Uterus (tissue), 4 donors: Measurements from ENCODE around the gene PPP2R2C. TPM values are rescaled to one million over a fixed set of nuclear protein-coding genes. Genes with fewer than 3 reads are reported as not detected.

Experiments
- DNase-seq, 2 donors: peaks; one replicate each; pipeline ENCODE4 v3.0.0-alpha.2; 2019 to 2020
- H3K27ac ChIP-seq, 2 donors: fragments of 200-600 bp; sonication (generic); 1 replicate in 1 of 2; 2 replicates in 1 of 2; pipeline ENCODE4 v1.5.1; 2016 to 2018
- H3K27me3 ChIP-seq, 2 donors: fragments of 200-600 bp; sonication (generic); one replicate each; pipeline ENCODE4 v1.5.1; 2018 to 2019; ENCODE audit warnings: control low read depth in 1 of 2
- H3K36me3 ChIP-seq, 2 donors: fragments of 200-600 bp; sonication (generic); one replicate each; pipeline ENCODE4 v1.5.1; 2019; ENCODE audit warnings: control low read depth in 1 of 2
- H3K4me1 ChIP-seq, 2 donors: fragments of 200-600 bp; sonication (generic); one replicate each; pipeline ENCODE4 v1.5.1; 2018 to 2019; ENCODE audit warnings: control low read depth in 1 of 2
- H3K4me3 ChIP-seq, 2 donors: fragments of 200-600 bp; sonication (generic); 1 replicate in 1 of 2; 2 replicates in 1 of 2; pipeline ENCODE4 v1.5.1; 2018 to 2019; ENCODE audit warnings: mild to moderate bottlenecking in 1 of 2
- H3K9me3 ChIP-seq, 2 donors: fragments of 200-600 bp; sonication (generic); one replicate each; pipeline ENCODE4 v1.5.1; 2019; ENCODE audit warnings: control low read depth in 1 of 2
- POLR2A ChIP-seq, 2 donors: fragments of 450-650 bp; IDR thresholded peaks; one replicate each; pipeline ENCODE4 v1.6.1; 2016; ENCODE audit warnings: antibody characterized with exemption in 2 of 2, mild to moderate bottlenecking in 1 of 2, moderate library complexity in 1 of 2
- intact Hi-C: fragments of 100-400 bp; cut with DNase I; formaldehyde crosslinking; loops from one replicate; pipeline ENCODE4 v1.15.1; 2023; ENCODE audit warnings: low total_unique reads
- total RNA-seq, 4 donors: library from RNA; depleted of rRNA in 3 of 4; stranded (reverse); fragments of >200 nt in 3 of 4; gene quantifications; one replicate each; pipeline versions ENCODE4 v1.1.0 to v1.2.4, GENCODE V29; 2014 to 2023
- TF ChIP-seq, protein P1 (sequence below), 4 experiments: fragments of 200-600 bp in 2 of 4; fragments of 450-650 bp in 2 of 4; sonication (generic) in 2 of 4; IDR thresholded peaks; one replicate each; pipeline ENCODE4 v1.5.1; 2016 to 2019; ENCODE audit warnings: antibody characterized with exemption in 4 of 4, mild to moderate bottlenecking in 2 of 4, moderate library complexity in 1 of 4
- donor health status: DM: yes; HTN: yes; CAD: no.

The PPP2R2C gene
- total RNA-seq, 4 donors from 2014 or later, result 2.9 to 49.1 (median 27.3) TPM

DNA sequence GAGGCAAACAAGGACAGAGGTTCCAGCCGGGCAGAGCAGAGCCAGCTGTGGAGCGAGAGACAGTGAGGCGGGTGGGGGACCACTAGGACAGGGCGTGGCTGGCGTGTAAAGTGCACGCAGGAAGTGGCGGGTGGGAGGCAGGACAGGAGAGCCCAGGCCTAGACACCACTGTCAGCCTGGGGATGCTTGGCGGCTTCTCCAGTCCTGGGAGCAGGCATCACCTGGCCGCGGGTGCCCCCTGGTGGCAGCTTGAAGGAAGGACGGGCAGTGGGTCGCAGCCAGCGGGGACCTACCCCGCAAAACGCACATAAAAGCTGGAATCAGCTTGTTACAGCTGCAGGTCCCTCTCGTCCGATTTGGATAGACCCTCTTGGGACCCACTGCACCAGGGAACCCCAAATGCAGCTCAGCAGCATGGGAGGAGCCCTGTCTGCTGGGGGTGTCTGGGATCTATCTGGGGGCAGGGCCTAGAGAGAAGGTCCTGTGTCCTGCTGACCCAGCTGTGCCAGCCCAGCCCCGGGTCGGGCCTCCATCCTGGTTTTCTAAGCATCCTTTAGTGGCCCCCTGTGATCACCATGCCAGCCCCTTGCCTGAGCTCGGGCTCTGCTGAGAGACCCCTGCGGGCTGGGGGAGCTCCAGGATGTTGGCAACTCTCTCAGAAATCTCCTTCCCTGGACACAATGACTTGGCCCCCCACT lies 145.0 kb downstream of the PPP2R2C start:
- TF ChIP-seq POLR2A (IDR thresholded peaks at IDR 0.05), result no peak
- TF ChIP-seq, protein P1, sequence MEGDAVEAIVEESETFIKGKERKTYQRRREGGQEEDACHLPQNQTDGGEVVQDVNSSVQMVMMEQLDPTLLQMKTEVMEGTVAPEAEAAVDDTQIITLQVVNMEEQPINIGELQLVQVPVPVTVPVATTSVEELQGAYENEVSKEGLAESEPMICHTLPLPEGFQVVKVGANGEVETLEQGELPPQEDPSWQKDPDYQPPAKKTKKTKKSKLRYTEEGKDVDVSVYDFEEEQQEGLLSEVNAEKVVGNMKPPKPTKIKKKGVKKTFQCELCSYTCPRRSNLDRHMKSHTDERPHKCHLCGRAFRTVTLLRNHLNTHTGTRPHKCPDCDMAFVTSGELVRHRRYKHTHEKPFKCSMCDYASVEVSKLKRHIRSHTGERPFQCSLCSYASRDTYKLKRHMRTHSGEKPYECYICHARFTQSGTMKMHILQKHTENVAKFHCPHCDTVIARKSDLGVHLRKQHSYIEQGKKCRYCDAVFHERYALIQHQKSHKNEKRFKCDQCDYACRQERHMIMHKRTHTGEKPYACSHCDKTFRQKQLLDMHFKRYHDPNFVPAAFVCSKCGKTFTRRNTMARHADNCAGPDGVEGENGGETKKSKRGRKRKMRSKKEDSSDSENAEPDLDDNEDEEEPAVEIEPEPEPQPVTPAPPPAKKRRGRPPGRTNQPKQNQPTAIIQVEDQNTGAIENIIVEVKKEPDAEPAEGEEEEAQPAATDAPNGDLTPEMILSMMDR (IDR thresholded peaks at IDR 0.05), result peak; percentile 97 to 99 (median 98)
- Histone ChIP-seq H3K4me3 (no peak overlapping the region), H3K4me1 (no peaks in the 10 kb centered on the region), H3K27me3 (no peaks in the 10 kb centered on the region), H3K36me3 (no peaks in the 10 kb centered on the region), H3K9me3 (no peaks in the 10 kb centered on the region), H3K27ac (no peak overlapping the region)
- intact Hi-C loops, result loop anchor here (2.0 kb wide), 1 partner anchor 77 kb away; no protein-coding TSS in a partner anchor
- peak; percentile 76 to 80 for DNase-seq

DNA sequence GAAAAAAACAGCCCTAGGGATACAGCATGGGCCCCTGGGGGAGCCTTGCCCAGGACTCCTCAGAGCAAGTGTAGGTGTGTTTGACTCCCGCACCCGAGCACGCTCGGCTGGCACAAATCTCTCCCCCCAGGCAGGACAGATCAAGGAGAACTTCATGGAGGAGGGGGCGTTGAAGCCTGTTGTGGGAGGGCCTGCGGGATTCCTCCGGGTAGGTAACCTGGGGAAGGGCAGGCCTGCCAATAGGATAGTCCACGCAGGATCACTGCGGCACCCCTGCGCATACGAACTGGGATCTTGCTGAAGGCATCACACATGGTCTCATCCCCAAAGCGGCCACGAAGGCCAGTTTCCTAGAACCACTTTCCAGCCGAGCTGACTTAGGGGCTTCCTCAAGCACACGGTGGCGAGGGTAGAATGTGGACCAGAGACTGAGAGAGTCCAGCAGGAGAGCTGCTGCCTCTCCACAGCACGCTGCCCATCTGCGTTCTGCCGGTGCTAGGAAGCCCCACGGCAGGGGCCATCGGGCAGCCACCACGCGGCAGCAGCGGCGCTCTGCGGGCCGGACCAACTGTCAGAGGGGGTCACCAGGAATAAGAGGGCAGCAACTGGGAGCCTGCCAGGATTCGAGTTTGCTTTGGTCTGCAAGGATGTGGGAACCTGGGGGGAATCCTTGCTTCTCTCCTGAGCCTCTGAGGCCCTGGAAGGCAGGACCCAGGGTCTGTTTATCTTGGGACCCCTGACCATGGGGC lies 145.9 kb downstream of the PPP2R2C start:
- TF ChIP-seq POLR2A (IDR thresholded peaks at IDR 0.05), result no peak
- TF ChIP-seq, protein P1 (IDR thresholded peaks at IDR 0.05), result no peak
- H3K27ac ChIP-seq, result no peak overlapping the region
- no peak overlapping the region for H3K4me3 ChIP-seq
- intact Hi-C loops, result loop anchor here (2.0 kb wide), 1 partner anchor 76 kb away; no protein-coding TSS in a partner anchor
- no peaks in the 10 kb centered on the region for H3K4me1 ChIP-seq
- H3K36me3 ChIP-seq, result no peaks in the 10 kb centered on the region
- no peaks in the 10 kb centered on the region for H3K27me3 ChIP-seq
- DNase-seq, result no peak
- H3K9me3 ChIP-seq, result no peaks in the 10 kb centered on the region

DNA sequence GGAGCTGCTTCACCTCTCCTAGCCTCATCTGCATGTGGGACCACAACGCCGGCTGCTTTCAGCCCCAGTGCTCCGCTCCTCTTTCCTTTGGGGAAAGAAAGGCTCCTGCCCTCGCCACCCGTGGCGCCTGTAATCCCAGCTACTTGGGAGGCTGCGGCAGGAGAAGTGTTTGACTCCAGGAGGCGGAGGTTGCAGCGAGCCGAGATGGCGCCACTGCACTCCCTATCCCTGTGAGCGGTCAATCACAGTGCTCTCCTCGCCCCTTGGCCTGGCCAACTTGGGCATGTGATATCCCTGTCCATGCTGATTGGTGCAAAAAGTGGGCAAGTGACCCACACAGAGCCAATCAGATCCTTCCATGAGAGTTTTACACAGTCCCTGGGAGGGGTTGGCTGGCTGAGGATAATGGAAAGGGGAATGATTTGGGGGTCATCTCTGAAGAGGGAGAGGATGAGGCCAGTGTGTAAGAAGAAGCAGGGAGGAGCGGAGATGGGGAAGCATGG lies 146.6 kb downstream of the PPP2R2C start:
- no peak for DNase-seq
- Histone ChIP-seq H3K9me3 (no peaks in the 10 kb centered on the region), H3K36me3 (no peaks in the 10 kb centered on the region), H3K4me3 (no peak overlapping the region), H3K4me1 (no peaks in the 10 kb centered on the region), H3K27ac (peak overlapping the region; percentile 50 to 51), H3K27me3 (no peaks in the 10 kb centered on the region)
- intact Hi-C loops, result loop anchor here (2.0 kb wide), 1 partner anchor 75 kb away; no protein-coding TSS in a partner anchor
- TF ChIP-seq, protein P1 (IDR thresholded peaks at IDR 0.05), result no peak
- no peak for TF ChIP-seq POLR2A (IDR thresholded peaks at IDR 0.05)

DNA sequence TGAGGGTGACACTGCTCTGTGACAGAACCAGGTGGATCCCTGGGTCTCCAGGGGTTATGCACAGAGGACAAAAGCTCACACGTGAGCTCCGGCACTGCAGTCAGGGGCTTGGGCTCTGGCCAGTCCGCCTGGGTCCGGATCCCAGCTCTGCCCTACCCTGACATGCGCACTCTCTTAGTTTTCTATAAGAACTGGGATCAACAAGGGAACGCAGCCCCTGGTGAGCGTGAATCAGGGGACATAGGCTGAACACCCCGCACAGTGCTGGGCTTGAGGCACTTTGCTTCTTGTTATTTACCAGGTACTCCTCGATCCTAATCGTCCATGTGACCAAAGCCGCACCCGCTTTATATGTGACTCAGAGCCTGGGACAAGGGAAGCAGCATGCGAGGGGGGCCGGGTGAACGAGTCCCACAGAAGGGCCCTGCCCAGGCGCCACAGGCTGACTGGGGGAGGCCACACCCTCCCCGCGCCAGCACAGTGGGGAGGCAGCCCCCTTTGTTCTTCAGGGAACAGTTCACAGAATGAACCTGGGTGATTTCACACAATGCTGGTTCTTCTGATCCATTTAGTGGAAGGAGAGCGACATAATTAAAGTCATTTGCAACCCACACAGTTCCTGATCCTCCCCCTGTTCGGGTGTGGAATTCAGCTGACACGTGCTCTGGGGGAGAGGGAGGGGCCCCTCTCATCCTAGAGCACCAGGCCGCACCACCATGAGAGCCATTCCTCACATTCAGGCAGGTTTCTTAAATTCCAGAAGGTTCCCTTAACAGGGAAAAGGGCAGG lies 147.2 kb downstream of the PPP2R2C start:
- no peaks in the 10 kb centered on the region for H3K27me3 ChIP-seq
- H3K27ac ChIP-seq, result peak overlapping the region; percentile 50 to 51
- peaks cover 0 to 1% of the 10 kb centered on the region in 2 donors for H3K9me3 ChIP-seq
- H3K4me1 ChIP-seq, result no peaks in the 10 kb centered on the region
- no peak overlapping the region for H3K4me3 ChIP-seq
- TF ChIP-seq POLR2A (IDR thresholded peaks at IDR 0.05), result no peak
- TF ChIP-seq, protein P1 (IDR thresholded peaks at IDR 0.05), result no peak
- no peaks in the 10 kb centered on the region for H3K36me3 ChIP-seq
- intact Hi-C loops, result no loop called here
- DNase-seq, result peak in 1 of 2 donors; percentile 63
